ENCODE measurements around the gene IER2.
"Not testable (repeated sequence)": the region's sequence is repeated elsewhere in the genome, so short reads cannot be mapped to it uniquely, and the experiment has no call there.

The IER2 gene

DNA sequence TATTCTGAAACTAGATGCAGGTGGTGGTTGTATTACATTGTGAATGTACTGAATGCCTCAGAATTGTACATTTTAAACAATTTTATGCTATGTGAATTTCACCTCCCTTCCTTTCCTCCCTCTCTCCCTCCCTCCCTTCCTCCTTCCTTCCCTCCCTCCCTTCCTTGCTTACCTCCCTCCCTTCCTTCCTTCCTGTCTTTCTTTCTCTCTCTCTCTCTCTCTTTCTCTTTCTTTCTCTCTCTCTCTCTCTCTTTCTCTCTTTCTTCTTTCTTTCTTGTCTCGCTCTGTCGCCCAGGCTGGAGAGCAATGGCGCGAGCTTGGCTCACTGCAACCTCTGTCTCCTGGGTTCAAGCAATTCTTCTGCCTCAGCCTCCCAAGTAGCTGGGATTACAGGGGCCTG is 37.2 kb downstream of the IER2 start:
- no peak for ATAC-seq
- H3K27ac Mint-ChIP-seq = peak overlapping the region in 1 of 2 donors; percentile 79
- H3K4me3 Mint-ChIP-seq = no peak overlapping the region
- peaks cover 41% of the 10 kb centered on the region for H3K4me1 Mint-ChIP-seq
- DNase-seq = no peak
- H3K27me3 Mint-ChIP-seq = no peaks in the 10 kb centered on the region
- H3K9me3 Mint-ChIP-seq = no peaks in the 10 kb centered on the region

DNA sequence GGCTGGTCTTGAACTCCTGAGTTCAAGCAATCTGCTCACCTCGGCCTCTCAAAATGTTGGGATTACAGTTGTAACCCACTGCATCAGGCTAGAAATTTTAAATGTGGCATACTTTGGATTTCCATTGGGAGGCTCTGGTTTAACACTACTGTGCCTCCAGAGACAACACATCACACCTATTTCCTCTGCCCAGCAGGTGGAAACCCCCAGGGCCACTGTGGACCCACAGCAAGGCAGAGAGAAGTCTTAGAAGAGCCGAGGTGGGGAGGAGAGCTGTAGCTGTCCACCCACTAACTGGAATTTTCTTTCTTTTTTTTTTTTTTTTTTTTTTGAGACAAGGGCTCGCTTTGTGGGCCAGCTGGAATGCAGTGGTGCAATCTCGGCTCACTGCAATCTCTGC is 39.4 kb downstream of the IER2 start:
- H3K4me1 Mint-ChIP-seq = peaks cover 50% of the 10 kb centered on the region
- no peaks in the 10 kb centered on the region for H3K9me3 Mint-ChIP-seq
- DNase-seq (no peak), ATAC-seq (no peak)
- no peaks in the 10 kb centered on the region for H3K27me3 Mint-ChIP-seq
- no peak overlapping the region for H3K4me3 Mint-ChIP-seq
- H3K27ac Mint-ChIP-seq = no peak overlapping the region

DNA sequence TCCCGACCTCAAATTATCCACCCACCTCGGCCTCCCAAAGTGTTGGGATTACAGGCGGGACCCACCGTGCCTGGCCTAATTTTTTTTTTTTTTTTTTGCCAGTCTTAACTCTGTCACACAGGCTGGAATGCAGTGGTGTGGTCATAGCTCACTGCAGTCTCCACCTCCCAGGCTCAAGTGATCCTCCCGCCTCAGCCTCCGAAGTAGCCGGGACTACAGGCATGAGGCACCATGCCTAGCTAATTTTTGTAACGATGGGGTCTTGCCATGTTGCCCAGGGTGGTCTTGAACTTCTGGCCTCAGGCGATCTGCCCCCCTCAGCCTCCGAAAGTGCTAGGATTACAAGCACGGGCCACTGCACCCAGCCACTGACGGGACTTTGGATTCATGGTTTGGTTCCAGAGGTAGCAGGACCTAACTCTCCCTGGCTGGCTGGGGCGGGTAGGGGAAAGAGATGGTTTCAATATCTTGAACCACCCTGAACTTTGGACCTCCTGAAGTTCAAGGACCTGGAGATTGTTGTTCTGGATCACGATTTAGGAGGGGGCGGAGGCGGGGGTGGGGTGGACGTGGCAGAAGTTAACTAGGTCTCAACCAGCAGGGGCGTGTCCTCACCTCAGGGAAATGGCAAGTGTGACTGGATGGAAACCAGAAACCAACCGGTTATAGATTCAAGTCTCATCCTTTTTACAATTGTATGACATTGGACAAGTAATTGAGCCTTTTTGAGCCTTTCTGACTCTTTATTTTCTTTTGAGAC is 40.8 kb downstream of the IER2 start:
- H3K9me3 Mint-ChIP-seq = no peaks in the 10 kb centered on the region
- no peak for ATAC-seq
- no peak overlapping the region for H3K27ac Mint-ChIP-seq
- no peak for DNase-seq
- H3K4me3 Mint-ChIP-seq = peak overlapping the region in 1 of 2 donors; percentile 21
- H3K27me3 Mint-ChIP-seq = no peaks in the 10 kb centered on the region
- H3K4me1 Mint-ChIP-seq = peaks cover 58% of the 10 kb centered on the region

DNA sequence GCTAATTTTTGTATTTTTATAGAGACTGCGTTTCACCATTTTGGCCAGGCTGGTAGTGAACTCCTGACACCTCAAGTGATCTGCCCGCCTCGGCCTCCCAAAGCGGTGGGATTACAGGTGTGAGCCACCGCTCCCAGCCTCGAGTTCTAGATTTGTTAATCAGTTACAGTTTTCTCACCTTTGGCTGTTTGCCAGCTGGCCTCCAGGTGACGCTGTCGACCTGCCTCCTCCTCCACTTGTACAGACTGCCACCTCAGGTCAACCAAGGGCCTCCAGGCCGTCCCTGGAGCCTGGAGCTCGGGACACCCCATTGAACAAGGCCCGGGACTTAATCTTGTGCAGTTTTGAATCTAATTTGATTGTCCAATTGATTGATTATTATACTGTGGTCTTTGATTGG is 45.5 kb downstream of the IER2 start:
- Mint-ChIP-seq H3K27me3 (no peaks in the 10 kb centered on the region), H3K4me1 (peaks cover 43% of the 10 kb centered on the region), H3K9me3 (no peaks in the 10 kb centered on the region), H3K27ac (no peak overlapping the region), H3K4me3 (no peak overlapping the region)
- ATAC-seq (no peak), DNase-seq (peak in 1 of 2 donors; percentile 36)

GRCh38 chr19:13198634-13199033 is 48.4 kb downstream of the IER2 start:
- Mint-ChIP-seq H3K9me3 (no peaks in the 10 kb centered on the region), H3K27me3 (no peaks in the 10 kb centered on the region), H3K4me3 (no peak overlapping the region), H3K4me1 (peaks cover 30% of the 10 kb centered on the region), H3K27ac (peak overlapping the region in 1 of 2 donors; percentile 55)
- ATAC-seq (no peak), DNase-seq (no peak)

GRCh38 chr19:13202112-13202511 is 51.9 kb downstream of the IER2 start:
- not testable (repeated sequence) for ATAC-seq, H3K27me3 Mint-ChIP-seq, H3K4me1 Mint-ChIP-seq, H3K4me3 Mint-ChIP-seq, DNase-seq, H3K9me3 Mint-ChIP-seq, H3K27ac Mint-ChIP-seq

Measured in stimulated activated naive CD8-positive, alpha-beta T cell treated with anti-CD3 and anti-CD28 coated beads, Interleukin-15, amount 100 ng/mL, for 72 hours (primary cell).